Spinal cord (tissue), 10 donors: ENCODE measurements around the gene OPN4. TPM values are rescaled to one million over a fixed set of nuclear protein-coding genes. Genes with fewer than 3 reads are reported as not detected.

ENCODE experiments used
- DNase-seq, 6 donors: peaks; one replicate each; pipeline versions ENCODE4 v3.0.0 to v3.0.0-alpha.2; 2013 to 2015; ENCODE audit warnings: low spot score in 6 of 6, low read depth in 4 of 6
- H3K27ac ChIP-seq: one replicate; pipeline ENCODE4 v1.5.1; 2013; ENCODE audit warnings: low read depth, low read length, control low read depth
- H3K27me3 ChIP-seq: one replicate; pipeline ENCODE4 v1.6.1; 2013; ENCODE audit warnings: low read length; ENCODE audit not compliant: control insufficient read depth, insufficient read depth
- H3K36me3 ChIP-seq: one replicate; pipeline ENCODE4 v1.6.1; 2013; ENCODE audit warnings: low read length; ENCODE audit not compliant: control insufficient read depth, insufficient read depth
- H3K4me1 ChIP-seq: one replicate; pipeline ENCODE4 v1.6.1; 2013; ENCODE audit warnings: low read length; ENCODE audit not compliant: control insufficient read depth, insufficient read depth
- H3K4me3 ChIP-seq: one replicate; pipeline ENCODE4 v1.5.1; 2013; ENCODE audit warnings: low read depth, low read length, control low read depth
- H3K9me3 ChIP-seq: one replicate; pipeline ENCODE4 v1.6.1; 2013; ENCODE audit warnings: low read length; ENCODE audit not compliant: control insufficient read depth, insufficient read depth
- WGBS: methylation state at CpG from one replicate; pipeline ENCODE4 v1.1.5; 2013; ENCODE audit warnings: missing lambda C conversion rate; ENCODE audit not compliant: insufficient coverage; 5-methylcytosine and 5-hydroxymethylcytosine counted together
- polyA plus RNA-seq, 2 donors: library from polyadenylated mRNA; unstranded; fragments of 120-200 nt; gene quantifications; one replicate each; pipeline ENCODE4 v1.2.1, GENCODE V29; 2013; ENCODE audit not compliant: insufficient read length in 2 of 2
- total RNA-seq, 2 donors: library from RNA; depleted of rRNA in 1 of 2; stranded (reverse); fragments of 120-200 nt in 1 of 2; fragments of >200 nt in 1 of 2; gene quantifications; one replicate each; pipeline versions ENCODE4 v1.2.3 to v1.2.4, GENCODE V29; 2013 to 2014
- donor health status: healthy.

Gene OPN4
- total and polyA plus RNA-seq, 4 donors = 0.17 TPM; not detected in 3

DNA sequence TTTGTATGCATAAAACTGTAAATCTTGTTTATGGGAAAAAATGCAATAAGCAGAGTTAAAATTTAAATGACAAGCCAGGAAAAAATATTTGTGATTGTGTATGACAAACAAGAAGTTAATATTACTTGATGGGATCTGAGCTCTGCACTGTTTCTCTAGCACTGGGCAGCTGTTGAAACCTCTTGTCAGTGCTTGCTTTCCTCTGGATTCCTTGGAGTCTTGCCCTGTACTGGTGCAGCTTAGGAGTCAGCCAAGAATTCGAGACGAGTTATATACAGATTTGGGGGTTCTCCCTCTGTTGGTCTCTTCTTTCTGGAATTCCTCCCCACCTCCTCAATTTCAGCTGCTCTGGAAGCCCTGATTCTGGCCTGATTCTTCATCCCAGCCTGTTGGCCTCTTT is 24.3 kb upstream of the OPN4 start:
- Histone ChIP-seq H3K27ac (no peak overlapping the region), H3K36me3 (no peaks in the 10 kb centered on the region), H3K9me3 (no peaks in the 10 kb centered on the region), H3K4me3 (no peak overlapping the region), H3K27me3 (peaks cover 13% of the 10 kb centered on the region), H3K4me1 (peaks cover 8% of the 10 kb centered on the region)
- WGBS = no CpG with 5 or more reads among the region's 2 CpGs
- no peak for DNase-seq

DNA sequence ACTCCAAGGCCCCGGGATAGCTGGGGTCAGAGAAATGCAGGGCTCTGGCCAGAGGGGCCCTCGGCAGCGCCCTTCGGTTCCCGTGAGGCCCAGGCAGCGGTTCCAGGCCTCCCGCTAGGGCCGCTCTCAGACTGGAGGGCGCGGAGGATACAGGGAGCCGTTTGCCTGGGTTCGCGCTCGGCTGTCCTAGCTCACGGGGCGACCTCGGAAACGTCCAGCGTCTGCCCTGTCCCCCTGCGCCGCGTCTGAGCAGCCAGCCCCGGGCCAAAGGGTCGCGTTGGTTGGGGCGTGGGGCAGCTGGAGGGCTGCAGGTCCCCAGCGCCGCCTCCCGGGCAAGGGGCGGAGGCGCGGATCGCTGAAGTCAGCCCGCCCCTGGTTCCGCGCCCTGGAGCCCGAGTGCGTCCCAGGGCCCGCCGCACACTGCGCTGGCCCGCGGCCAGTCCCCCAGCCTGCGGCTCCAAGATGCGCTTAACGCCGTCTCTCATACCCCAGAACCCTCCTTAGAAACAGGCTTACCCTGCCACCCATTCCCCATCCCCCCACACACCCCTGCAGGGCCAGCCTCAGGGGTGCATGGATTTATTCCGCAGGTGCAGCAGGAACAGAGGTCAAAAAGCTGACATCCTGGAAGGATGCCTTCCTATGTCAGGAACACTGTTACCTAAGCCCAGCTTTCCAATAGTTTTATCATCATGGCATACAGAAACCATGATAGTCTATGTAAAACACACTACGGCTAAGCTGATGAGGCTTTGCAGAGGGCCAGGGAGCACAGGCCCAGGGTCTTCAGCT is 22.1 kb upstream of the OPN4 start:
- Histone ChIP-seq H3K27me3 (peaks cover 13% of the 10 kb centered on the region), H3K27ac (no peak overlapping the region), H3K4me3 (peak overlapping the region; percentile 24), H3K4me1 (peaks cover 8% of the 10 kb centered on the region), H3K36me3 (no peaks in the 10 kb centered on the region), H3K9me3 (no peaks in the 10 kb centered on the region)
- DNase-seq = peak in 2 of 6 donors; percentile 42 to 54
- 5% methylated on average over 48 of the region's 49 CpGs for WGBS

DNA sequence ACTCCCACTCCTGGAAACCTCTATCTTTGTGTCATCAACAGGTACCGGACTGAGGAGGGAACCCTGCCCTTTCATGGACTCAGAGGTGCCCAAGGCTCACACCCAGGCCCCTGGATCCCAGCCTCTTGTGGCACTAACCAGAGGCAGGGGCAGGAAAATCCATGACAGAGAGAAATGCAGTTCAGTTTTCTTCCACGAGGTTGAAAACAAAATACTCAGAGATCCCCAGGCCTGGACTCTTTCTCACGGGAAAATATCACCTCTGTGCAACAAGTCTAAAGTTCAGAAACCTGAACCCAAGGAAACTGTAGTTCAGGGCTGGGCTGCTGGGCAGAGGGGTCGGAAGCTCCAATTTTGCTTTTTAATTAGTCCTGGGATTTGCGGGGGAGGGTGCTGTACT is 21.4 kb upstream of the OPN4 start:
- Histone ChIP-seq H3K27ac (no peak overlapping the region), H3K4me3 (no peak overlapping the region), H3K36me3 (no peaks in the 10 kb centered on the region), H3K27me3 (peaks cover 13% of the 10 kb centered on the region), H3K9me3 (no peaks in the 10 kb centered on the region), H3K4me1 (peaks cover 8% of the 10 kb centered on the region)
- WGBS = 71% methylated on average over 5 of the region's 5 CpGs
- DNase-seq = no peak

DNA sequence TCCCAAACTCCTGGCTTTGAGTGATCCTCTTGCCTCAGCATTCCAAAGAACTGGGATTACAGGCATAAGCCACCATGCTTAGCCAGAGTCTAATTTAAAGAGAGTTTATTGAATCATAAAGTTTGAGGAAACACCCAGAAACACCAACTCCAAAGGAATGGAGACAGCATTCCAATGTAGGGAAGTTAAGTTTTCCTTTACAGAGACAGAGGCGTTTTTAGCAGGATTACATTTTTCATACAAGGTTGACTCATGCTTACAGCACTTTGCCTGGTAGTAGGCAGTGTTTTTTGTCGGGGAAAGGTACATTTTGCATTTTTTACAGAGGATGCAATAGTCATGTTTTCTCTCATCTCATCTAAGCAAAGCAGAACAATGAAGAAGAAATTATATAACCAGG is 18.9 kb upstream of the OPN4 start:
- H3K27me3 ChIP-seq = peaks cover 13% of the 10 kb centered on the region
- no peaks in the 10 kb centered on the region for H3K36me3 ChIP-seq
- no CpG with 5 or more reads among the region's 2 CpGs for WGBS

DNA sequence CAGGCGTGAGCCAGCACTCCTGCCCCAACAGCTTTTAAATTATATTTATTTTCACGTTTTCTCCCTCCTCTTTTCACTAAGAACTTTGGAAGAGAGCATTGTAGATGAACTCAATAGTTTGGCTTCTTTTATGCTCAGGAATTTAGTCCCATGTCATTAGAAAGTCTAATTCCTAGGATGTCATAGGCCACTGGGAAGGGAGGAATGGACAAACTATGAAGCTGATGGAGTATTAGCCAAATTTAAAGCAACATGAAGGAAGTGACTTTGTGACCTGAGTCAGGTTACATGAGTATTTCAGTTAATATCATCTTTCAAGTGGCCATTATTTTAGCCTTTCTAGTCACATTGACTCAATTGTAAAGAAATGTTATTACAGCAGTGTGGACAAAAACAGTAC is 18.0 kb upstream of the OPN4 start:
- Histone ChIP-seq H3K27me3 (peaks cover 11% of the 10 kb centered on the region), H3K9me3 (no peaks in the 10 kb centered on the region), H3K4me3 (no peak overlapping the region), H3K27ac (no peak overlapping the region), H3K4me1 (peaks cover 8% of the 10 kb centered on the region), H3K36me3 (no peaks in the 10 kb centered on the region)
- 100% methylated on average over 1 of the region's 2 CpGs for WGBS
- no peak for DNase-seq

More for the DNA sequence above, 18.9 kb upstream of the OPN4 start:
- Histone ChIP-seq H3K27ac (no peak overlapping the region), H3K9me3 (no peaks in the 10 kb centered on the region), H3K4me3 (no peak overlapping the region), H3K4me1 (peaks cover 8% of the 10 kb centered on the region)
- DNase-seq = no peak

DNA sequence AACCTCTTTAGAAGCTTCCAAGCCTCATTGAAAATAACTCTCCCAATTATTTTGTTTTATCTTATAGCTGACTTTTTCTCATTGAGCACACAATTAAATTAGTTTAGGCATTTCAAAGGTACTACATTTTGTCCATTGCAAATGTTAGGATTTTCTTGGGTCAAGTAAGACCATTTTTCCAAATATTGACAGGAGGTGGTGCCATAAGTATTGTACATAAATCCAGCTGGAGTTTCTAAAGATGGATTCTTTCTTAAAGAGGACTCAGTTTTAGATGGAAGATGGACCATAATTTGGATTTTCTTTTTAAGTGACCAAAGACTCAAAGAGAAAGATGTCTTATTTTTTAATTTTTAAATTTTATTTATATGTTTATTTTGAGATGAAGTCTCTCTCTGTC is 12.3 kb upstream of the OPN4 start:
- no peaks in the 10 kb centered on the region for H3K9me3 ChIP-seq
- H3K27me3 ChIP-seq = no peaks in the 10 kb centered on the region
- H3K27ac ChIP-seq = no peak overlapping the region
- DNase-seq = peak in 1 of 6 donors; percentile 27
- H3K4me1 ChIP-seq = no peaks in the 10 kb centered on the region
- H3K4me3 ChIP-seq = no peak overlapping the region
- no peaks in the 10 kb centered on the region for H3K36me3 ChIP-seq

DNA sequence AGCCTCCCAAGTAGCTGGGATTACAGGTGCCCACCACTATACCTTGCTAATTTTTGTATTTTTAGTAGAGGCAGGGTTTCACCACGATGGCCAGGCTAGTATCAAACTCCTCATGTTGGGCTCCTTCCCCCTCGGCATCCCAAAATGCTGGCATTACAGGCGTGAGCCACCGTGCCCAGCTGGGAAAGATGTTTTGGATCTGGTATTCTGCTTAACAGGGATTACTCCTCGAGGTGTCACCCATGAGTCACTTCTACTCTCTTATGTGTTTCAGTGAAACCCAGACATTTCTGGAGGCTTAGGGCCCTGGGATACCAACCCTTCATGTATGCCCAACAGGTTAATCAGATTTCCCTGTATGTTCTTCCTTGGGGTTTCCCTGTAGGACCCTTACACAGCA is 11.8 kb upstream of the OPN4 start:
- Histone ChIP-seq H3K4me1 (no peaks in the 10 kb centered on the region), H3K36me3 (no peaks in the 10 kb centered on the region), H3K27me3 (no peaks in the 10 kb centered on the region), H3K27ac (no peak overlapping the region), H3K9me3 (no peaks in the 10 kb centered on the region), H3K4me3 (no peak overlapping the region)
- no peak for DNase-seq
- WGBS = 82% methylated on average over 5 of the region's 5 CpGs

DNA sequence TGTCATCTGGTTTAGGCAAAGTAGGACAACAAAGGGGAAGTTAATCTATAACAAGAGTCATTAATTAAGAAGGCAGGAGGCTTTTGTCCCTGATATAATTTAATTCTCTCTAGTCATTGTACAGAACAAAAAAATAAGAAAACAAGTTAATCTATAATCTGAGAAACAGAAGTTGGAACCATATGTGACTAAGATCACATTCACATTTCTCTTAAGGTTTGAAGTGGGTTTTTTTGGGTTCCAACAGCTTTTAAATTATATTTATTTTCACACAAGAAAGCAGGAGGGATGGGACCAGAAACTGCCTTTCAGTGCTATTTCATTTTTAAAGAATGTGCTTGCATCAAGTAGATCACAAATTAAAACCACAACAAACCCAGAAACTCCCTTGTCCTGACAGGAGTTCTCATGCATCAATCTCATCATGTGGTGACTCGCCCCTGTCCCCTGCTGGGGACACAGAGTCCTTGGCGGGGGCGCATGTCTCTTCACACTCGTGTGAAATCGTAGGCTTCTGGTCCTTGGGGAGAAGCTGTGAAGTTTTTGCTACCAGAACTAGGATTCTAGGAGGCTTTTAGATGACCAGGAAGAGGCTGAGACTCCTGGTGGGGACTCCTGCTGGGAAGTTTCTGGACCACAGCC is 10.1 kb upstream of the OPN4 start:
- Histone ChIP-seq H3K9me3 (no peaks in the 10 kb centered on the region), H3K4me3 (no peak overlapping the region), H3K27me3 (no peaks in the 10 kb centered on the region), H3K27ac (no peak overlapping the region), H3K36me3 (no peaks in the 10 kb centered on the region), H3K4me1 (peaks cover 8% of the 10 kb centered on the region)
- 62% methylated on average over 5 of the region's 5 CpGs for WGBS
- no peak for DNase-seq

DNA sequence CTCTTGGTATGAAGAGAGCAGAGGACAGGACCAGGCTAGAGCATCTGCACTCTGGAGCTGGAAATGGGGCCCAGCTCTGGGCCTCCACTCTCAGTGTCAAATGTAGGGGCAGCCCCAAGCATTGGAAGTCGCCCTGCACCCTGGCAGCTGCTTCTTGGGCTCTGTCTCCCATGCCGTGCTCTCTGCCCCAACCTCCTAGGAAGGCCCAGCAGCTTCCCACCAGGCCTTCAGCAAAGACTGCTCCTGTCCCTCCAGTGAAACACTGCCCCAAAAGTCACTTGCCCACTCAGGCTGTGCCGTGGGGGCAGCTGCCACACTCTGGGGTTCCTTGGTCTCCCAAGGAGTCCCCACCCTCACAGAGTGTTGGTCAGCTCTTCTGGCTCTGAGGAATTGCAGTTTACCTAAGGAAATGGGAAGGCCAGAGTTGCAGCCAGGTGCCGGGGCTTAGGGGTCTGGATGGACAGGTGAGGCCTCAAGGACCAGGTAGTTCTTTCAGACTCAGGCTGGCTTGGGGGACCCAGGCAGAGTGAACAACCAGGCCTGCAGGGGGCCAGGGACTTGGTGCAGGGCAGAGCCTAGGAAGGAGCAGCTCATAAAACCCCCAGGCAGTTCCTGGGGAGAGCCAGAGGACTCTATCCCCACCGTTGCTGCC is 9.4 kb upstream of the OPN4 start:
- DNase-seq = no peak
- peaks cover 8% of the 10 kb centered on the region for H3K4me1 ChIP-seq
- no peaks in the 10 kb centered on the region for H3K27me3 ChIP-seq
- 72% methylated on average over 5 of the region's 5 CpGs for WGBS
- H3K9me3 ChIP-seq = no peaks in the 10 kb centered on the region
- H3K4me3 ChIP-seq = no peak overlapping the region
- no peak overlapping the region for H3K27ac ChIP-seq
- H3K36me3 ChIP-seq = no peaks in the 10 kb centered on the region
